ENCODE data around the gene SRPX2.

- TF ChIP-seq, protein P1, sequence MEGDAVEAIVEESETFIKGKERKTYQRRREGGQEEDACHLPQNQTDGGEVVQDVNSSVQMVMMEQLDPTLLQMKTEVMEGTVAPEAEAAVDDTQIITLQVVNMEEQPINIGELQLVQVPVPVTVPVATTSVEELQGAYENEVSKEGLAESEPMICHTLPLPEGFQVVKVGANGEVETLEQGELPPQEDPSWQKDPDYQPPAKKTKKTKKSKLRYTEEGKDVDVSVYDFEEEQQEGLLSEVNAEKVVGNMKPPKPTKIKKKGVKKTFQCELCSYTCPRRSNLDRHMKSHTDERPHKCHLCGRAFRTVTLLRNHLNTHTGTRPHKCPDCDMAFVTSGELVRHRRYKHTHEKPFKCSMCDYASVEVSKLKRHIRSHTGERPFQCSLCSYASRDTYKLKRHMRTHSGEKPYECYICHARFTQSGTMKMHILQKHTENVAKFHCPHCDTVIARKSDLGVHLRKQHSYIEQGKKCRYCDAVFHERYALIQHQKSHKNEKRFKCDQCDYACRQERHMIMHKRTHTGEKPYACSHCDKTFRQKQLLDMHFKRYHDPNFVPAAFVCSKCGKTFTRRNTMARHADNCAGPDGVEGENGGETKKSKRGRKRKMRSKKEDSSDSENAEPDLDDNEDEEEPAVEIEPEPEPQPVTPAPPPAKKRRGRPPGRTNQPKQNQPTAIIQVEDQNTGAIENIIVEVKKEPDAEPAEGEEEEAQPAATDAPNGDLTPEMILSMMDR (IDR thresholded peaks at IDR 0.05; ENCODE audit: insufficient read depth, low read length, poor library complexity, severe bottlenecking), result no peak
- TF ChIP-seq EZH2phosphoT487 (conservative IDR thresholded peaks at IDR 0.05; ENCODE audit: low read length), result no peak
Measured at GRCh38 chrX:100680756-100681155, 36.8 kb downstream of the SRPX2 start.
